Activated naive CD4-positive, alpha-beta T cell treated with anti-CD3 and anti-CD28 coated beads, Interleukin-2, amount 10 ng/mL, durations not matched to agents 7 days and 5 days (primary cell): ENCODE data around the gene CIITA.
A peak's percentile ranks its signal among the peaks of the same experiment; 100 is the strongest.

Source experiments
- CTCF ChIA-PET: fragments of 350-600 bp; sonication (Branson Sonifier 250); formaldehyde crosslinking; loops from one replicate; lab custom pipeline; 2021; ENCODE audit warnings: antibody characterized with exemption; lab: Charles Lee
- DNase-seq: peaks from one replicate; pipeline ENCODE4 v3.0.0-alpha.2; 2020
- H3K27ac Mint-ChIP-seq: one replicate; pipeline ENCODE4 v1.8.0; 2021; ENCODE audit warnings: mild to moderate bottlenecking, moderate library complexity, mixed read lengths
- H3K27me3 Mint-ChIP-seq: one replicate; pipeline ENCODE4 v1.8.0; 2021; ENCODE audit warnings: mild to moderate bottlenecking, mixed read lengths
- H3K36me3 Mint-ChIP-seq: one replicate; pipeline ENCODE4 v1.8.0; 2021; ENCODE audit warnings: mixed read lengths
- H3K4me1 Mint-ChIP-seq: one replicate; pipeline ENCODE4 v1.8.0; 2021; ENCODE audit warnings: mixed read lengths
- H3K4me3 Mint-ChIP-seq: one replicate; pipeline ENCODE4 v1.8.0; 2021; ENCODE audit warnings: mild to moderate bottlenecking, moderate library complexity, mixed read lengths
- H3K9me3 Mint-ChIP-seq: one replicate; pipeline ENCODE4 v1.8.0; 2021; ENCODE audit warnings: mixed read lengths

Gene CIITA

GRCh38 chr16:10838621-10839278 lies 38.3 kb upstream of the CIITA start:
- Mint-ChIP-seq H3K27me3 (peaks cover 73% of the 10 kb centered on the region), H3K36me3 (no peaks in the 10 kb centered on the region), H3K4me3 (no peak overlapping the region), H3K4me1 (no peaks in the 10 kb centered on the region), H3K27ac (no peak overlapping the region), H3K9me3 (no peaks in the 10 kb centered on the region)
- CTCF ChIA-PET, result no interaction called here
- DNase-seq, result no peak

DNA sequence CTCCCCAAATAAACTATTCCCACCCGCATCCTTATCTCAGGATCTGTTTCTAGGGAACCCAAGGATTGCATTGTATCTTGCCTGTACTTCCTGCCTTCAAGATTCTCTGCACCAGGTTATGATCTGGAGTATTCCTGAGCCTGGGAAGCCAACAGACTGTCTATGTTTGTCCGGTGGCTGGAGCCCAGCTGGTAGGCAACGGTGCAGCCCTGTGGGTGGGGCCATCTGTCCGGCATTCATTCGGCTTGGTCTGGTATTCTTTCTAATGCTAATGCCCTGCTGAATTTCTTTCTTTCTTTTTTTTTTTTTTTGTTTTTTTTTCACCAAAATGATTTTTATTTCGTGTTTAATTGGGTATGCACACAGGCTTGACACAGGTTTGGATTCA lies 37.7 kb upstream of the CIITA start:
- H3K9me3 Mint-ChIP-seq, result no peaks in the 10 kb centered on the region
- H3K36me3 Mint-ChIP-seq, result no peaks in the 10 kb centered on the region
- peaks cover 70% of the 10 kb centered on the region for H3K27me3 Mint-ChIP-seq
- DNase-seq, result no peak
- CTCF ChIA-PET, result no interaction called here
- no peaks in the 10 kb centered on the region for H3K4me1 Mint-ChIP-seq
- no peak overlapping the region for H3K4me3 Mint-ChIP-seq
- no peak overlapping the region for H3K27ac Mint-ChIP-seq

DNA sequence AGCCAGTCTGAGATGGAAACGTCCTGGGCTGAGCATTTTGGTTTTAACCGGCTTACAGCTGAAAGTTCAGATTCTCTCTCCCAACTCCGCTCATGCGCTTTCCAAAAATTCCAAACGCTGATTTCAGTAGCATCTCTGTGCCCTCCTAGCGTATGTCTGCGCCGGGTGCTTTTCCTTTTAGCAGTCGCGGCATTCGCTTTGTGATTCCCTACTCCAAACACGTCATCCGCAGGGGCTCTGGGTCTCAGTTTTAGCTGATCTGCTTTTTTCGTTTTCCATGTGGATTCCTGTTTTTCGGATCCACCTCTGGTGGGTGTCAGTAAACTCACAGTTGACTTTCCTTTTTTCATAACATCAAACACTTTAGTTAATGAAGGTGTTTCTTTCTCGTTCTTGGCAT lies 36.3 kb upstream of the CIITA start:
- H3K27ac Mint-ChIP-seq, result no peak overlapping the region
- DNase-seq, result no peak
- no peak overlapping the region for H3K4me3 Mint-ChIP-seq
- no peaks in the 10 kb centered on the region for H3K9me3 Mint-ChIP-seq
- peaks cover 71% of the 10 kb centered on the region for H3K27me3 Mint-ChIP-seq
- no peaks in the 10 kb centered on the region for H3K36me3 Mint-ChIP-seq
- H3K4me1 Mint-ChIP-seq, result no peaks in the 10 kb centered on the region
- CTCF ChIA-PET, result no interaction called here

- DNase-seq, result no peak
- peaks cover 68% of the 10 kb centered on the region for H3K27me3 Mint-ChIP-seq
- H3K4me1 Mint-ChIP-seq, result peaks cover 5% of the 10 kb centered on the region
- H3K27ac Mint-ChIP-seq, result no peak overlapping the region
- no peaks in the 10 kb centered on the region for H3K9me3 Mint-ChIP-seq
- no peaks in the 10 kb centered on the region for H3K36me3 Mint-ChIP-seq
- CTCF ChIA-PET, result no interaction called here
- no peak overlapping the region for H3K4me3 Mint-ChIP-seq
These were observed 30.6 kb upstream of the CIITA start for GRCh38 chr16:10846213-10846998.

DNA sequence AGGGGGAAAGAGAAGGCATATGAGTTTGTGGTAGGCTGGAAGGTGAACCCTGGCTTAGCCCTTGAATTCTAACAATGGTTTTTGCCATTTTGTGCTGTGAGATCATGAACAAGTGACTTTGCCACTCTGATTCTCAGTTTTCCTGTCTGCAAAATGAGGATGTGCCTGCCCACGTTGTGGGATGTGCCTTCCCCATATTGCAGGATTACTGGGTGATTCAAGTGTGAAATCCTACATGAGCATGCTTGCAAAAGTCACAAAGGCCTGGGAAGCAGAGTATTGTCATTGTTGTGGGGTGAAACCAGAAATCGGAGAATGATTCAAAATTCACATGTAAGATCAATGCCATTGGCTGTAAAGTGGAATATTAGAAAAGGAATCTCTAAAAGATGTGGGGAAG lies 29.8 kb upstream of the CIITA start:
- Mint-ChIP-seq H3K9me3 (no peaks in the 10 kb centered on the region), H3K36me3 (no peaks in the 10 kb centered on the region), H3K4me3 (no peak overlapping the region), H3K27ac (no peak overlapping the region), H3K27me3 (peaks cover 62% of the 10 kb centered on the region), H3K4me1 (peaks cover 7% of the 10 kb centered on the region)
- no peak for DNase-seq
- CTCF ChIA-PET, result no interaction called here

DNA sequence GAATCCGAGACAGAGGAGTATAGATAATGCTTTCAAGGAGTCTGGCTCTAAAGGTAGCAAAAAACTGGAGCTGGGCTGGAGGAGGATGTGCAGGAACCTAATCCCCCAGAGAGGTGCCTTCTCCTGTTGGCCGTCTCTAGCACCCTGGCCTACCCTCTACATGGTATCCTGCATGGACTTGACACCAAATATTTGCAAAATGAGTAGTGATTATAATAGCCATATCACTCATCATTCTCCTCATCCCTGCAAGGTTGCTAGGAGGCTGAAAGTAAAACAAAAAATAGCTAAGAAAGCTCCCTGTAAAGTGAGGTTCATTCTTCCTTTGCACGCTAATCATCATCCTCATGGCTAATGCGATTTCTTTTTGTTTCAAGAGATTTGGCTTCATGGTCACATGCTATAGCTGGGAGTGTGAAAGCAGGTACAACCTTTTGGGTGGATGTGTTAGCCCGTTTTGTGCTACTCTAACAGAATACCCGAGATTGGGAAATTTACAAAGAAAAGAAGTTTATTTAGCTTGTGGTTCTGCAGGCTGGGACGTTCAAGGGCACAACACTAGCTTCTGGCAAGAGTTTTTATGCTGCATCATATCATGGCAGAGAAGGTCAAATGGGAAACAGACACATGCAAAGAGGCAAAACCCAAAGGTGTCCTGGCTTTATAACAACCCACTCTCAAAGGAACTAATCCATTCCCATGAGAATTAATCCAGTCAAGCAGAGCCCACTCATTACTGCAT lies 27.1 kb upstream of the CIITA start:
- CTCF ChIA-PET, result interaction anchor here (0.5 kb wide), 1 partner anchor 604 kb away, joined by 4 read pairs; no protein-coding TSS in a partner anchor

GRCh38 chr16:10850478-10850850 lies 26.5 kb upstream of the CIITA start:
- CTCF ChIA-PET, result interaction anchor here (0.5 kb wide), 1 partner anchor 604 kb away, joined by 4 read pairs; no protein-coding TSS in a partner anchor
- H3K9me3 Mint-ChIP-seq, result no peaks in the 10 kb centered on the region
- H3K27me3 Mint-ChIP-seq, result peaks cover 46% of the 10 kb centered on the region
- no peak for DNase-seq
- H3K27ac Mint-ChIP-seq, result no peak overlapping the region
- no peaks in the 10 kb centered on the region for H3K36me3 Mint-ChIP-seq
- peaks cover 17% of the 10 kb centered on the region for H3K4me1 Mint-ChIP-seq
- H3K4me3 Mint-ChIP-seq, result no peak overlapping the region

More for the DNA sequence above, 27.1 kb upstream of the CIITA start:
- Mint-ChIP-seq H3K9me3 (no peaks in the 10 kb centered on the region), H3K36me3 (no peaks in the 10 kb centered on the region), H3K27ac (no peak overlapping the region), H3K4me1 (peaks cover 17% of the 10 kb centered on the region), H3K27me3 (peaks cover 51% of the 10 kb centered on the region), H3K4me3 (no peak overlapping the region)
- no peak for DNase-seq

DNA sequence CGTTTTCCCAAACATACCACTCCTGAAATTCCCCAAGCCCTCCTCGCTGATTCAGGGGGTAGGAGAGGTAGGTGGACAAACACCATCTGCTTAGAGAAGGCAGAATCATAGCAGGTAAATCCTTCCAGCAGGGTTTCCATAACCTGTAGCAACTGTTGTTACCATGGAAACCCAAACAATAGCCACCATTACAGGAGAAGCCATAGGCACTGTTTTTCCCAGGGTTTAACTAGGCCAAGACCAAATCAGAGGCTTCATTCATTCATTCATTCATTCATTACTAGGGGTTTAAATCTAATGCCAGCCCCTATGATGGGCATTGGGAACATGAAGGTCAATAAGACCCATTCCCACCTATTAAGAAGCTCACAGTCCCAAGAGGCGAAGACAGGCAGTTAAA lies 25.5 kb upstream of the CIITA start:
- H3K27ac Mint-ChIP-seq, result no peak overlapping the region
- H3K4me1 Mint-ChIP-seq, result peaks cover 17% of the 10 kb centered on the region
- DNase-seq, result no peak
- H3K4me3 Mint-ChIP-seq, result no peak overlapping the region
- H3K9me3 Mint-ChIP-seq, result no peaks in the 10 kb centered on the region
- H3K27me3 Mint-ChIP-seq, result peaks cover 35% of the 10 kb centered on the region
- no peaks in the 10 kb centered on the region for H3K36me3 Mint-ChIP-seq
- CTCF ChIA-PET, result no interaction called here

GRCh38 chr16:10852286-10852685 lies 24.7 kb upstream of the CIITA start:
- H3K4me3 Mint-ChIP-seq, result no peak overlapping the region
- H3K9me3 Mint-ChIP-seq, result no peaks in the 10 kb centered on the region
- peaks cover 12% of the 10 kb centered on the region for H3K4me1 Mint-ChIP-seq
- no peak for DNase-seq
- H3K36me3 Mint-ChIP-seq, result no peaks in the 10 kb centered on the region
- H3K27ac Mint-ChIP-seq, result no peak overlapping the region
- CTCF ChIA-PET, result interaction anchor here (0.7 kb wide), 1 partner anchor 84 kb away, joined by 3 read pairs; no protein-coding TSS in a partner anchor
- peaks cover 32% of the 10 kb centered on the region for H3K27me3 Mint-ChIP-seq

DNA sequence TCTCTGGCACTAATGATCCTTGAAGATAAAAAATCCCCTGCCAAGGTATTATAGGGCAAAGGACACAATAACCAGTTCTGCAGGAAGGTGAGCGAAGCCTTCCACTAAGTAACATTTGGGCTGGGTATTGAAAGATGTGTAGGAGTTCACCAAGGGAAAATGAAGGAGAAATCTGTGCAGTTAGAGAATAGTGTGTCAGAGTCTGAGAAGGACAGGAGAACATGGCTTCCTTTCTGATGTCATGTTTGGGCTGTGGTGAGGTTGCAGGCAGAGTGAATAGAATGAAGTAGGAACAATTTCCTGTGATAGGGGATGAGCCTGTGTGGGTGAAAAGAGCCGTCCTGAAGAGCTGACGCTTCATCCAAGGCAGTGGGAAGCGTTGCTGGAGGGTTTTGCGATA lies 24.1 kb upstream of the CIITA start:
- Mint-ChIP-seq H3K36me3 (no peaks in the 10 kb centered on the region), H3K9me3 (no peaks in the 10 kb centered on the region), H3K4me1 (peaks cover 11% of the 10 kb centered on the region), H3K27ac (no peak overlapping the region), H3K4me3 (no peak overlapping the region), H3K27me3 (peaks cover 28% of the 10 kb centered on the region)
- CTCF ChIA-PET, result interaction anchor here (0.7 kb wide), 1 partner anchor 84 kb away, joined by 3 read pairs; no protein-coding TSS in a partner anchor
- no peak for DNase-seq

DNA sequence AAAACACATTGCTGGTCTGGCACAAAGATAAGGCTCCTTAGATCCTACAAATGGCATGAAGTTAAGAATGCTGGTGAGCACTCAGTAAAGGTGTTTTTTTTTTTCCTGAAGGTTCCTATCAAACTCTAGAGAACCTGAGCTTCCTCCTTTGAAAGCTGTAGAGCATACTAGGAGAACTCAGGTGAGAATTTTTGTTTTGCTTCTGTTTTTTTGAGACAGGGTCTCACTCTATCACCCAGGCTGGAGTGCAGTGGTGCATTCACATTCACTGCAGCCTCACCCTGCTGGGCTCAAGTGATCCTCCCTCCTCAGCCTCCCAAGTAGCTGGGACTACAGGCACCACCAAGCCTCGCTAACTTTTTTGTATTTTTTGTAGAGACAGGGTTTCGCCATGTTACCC lies 21.0 kb upstream of the CIITA start:
- H3K4me1 Mint-ChIP-seq, result peaks cover 11% of the 10 kb centered on the region
- peaks cover 8% of the 10 kb centered on the region for H3K9me3 Mint-ChIP-seq
- no peak overlapping the region for H3K27ac Mint-ChIP-seq
- H3K36me3 Mint-ChIP-seq, result no peaks in the 10 kb centered on the region
- H3K27me3 Mint-ChIP-seq, result peaks cover 35% of the 10 kb centered on the region
- CTCF ChIA-PET, result interaction anchor here (1.2 kb wide), 1 partner anchor 64 kb away, joined by 3 read pairs; no protein-coding TSS in a partner anchor
- no peak overlapping the region for H3K4me3 Mint-ChIP-seq
- no peak for DNase-seq

GRCh38 chr16:10858203-10858602 lies 18.8 kb upstream of the CIITA start:
- Mint-ChIP-seq H3K27ac (no peak overlapping the region), H3K27me3 (peaks cover 49% of the 10 kb centered on the region), H3K4me1 (peaks cover under 1% of the 10 kb centered on the region), H3K36me3 (no peaks in the 10 kb centered on the region), H3K4me3 (no peak overlapping the region), H3K9me3 (peaks cover 8% of the 10 kb centered on the region)
- CTCF ChIA-PET, result no interaction called here
- DNase-seq, result no peak

GRCh38 chr16:10859020-10859419 lies 18.0 kb upstream of the CIITA start:
- no peak for DNase-seq
- Mint-ChIP-seq H3K27ac (peak overlapping the region; percentile 66), H3K9me3 (peaks cover 8% of the 10 kb centered on the region), H3K27me3 (peaks cover 51% of the 10 kb centered on the region), H3K36me3 (no peaks in the 10 kb centered on the region), H3K4me3 (no peak overlapping the region), H3K4me1 (no peaks in the 10 kb centered on the region)
- CTCF ChIA-PET, result no interaction called here

- peaks cover 51% of the 10 kb centered on the region for H3K27me3 Mint-ChIP-seq
- no peak overlapping the region for H3K4me3 Mint-ChIP-seq
- H3K4me1 Mint-ChIP-seq, result no peaks in the 10 kb centered on the region
- no peak for DNase-seq
- no peak overlapping the region for H3K27ac Mint-ChIP-seq
- no peaks in the 10 kb centered on the region for H3K36me3 Mint-ChIP-seq
- CTCF ChIA-PET, result no interaction called here
- peaks cover 8% of the 10 kb centered on the region for H3K9me3 Mint-ChIP-seq
These were observed 17.3 kb upstream of the CIITA start for GRCh38 chr16:10859658-10860057.
